ENCODE results near the gene C16orf92. TPM values are rescaled to one million over a fixed set of nuclear protein-coding genes. Genes with fewer than 3 reads are reported as not detected.

Gene C16orf92
- not detected in 2 replicates for total RNA-seq

DNA sequence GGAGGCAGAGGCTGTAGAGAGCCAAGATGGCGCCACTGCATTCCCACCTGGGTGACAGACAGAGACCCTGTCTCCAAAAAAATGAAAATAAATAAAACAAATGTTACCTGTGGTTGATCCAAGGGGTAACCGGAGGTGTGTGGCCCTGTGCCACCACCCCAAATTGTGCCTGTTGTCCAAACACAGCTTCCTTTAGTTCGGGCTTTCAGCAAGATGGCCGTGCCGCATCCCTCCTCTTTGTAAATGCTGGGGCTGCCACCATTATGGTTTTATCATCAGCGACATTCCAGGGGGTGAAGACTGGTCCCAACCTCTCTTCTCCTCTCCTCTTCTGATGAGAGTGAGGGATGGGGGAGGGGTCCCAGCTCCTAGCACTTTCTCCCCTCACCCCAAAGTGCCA, at the start of gene C16orf92:
Gene C16orf92 (plus strand): TSS at position 312 of the 400 bp plus-strand sequence. CDS start 143 bp downstream, outside the sequence.

GRCh38 chr16:29973384-29974246, 49.4 kb upstream of the C16orf92 start, which contains the start of gene TAOK2:
Gene TAOK2, plus strand, starts transcription at chr16:29973868. Its CDS starts 3,905 bp downstream, at chr16:29977773.

GRCh38 chr16:29995324-29995910, 27.6 kb upstream of the C16orf92 start, which contains the start of gene HIRIP3:
Gene HIRIP3, minus strand, starts transcription at chr16:29995617. Its CDS starts 12 bp downstream, at chr16:29995605.

GRCh38 chr16:29995911-29996765, 26.9 kb upstream of the C16orf92 start, which contains the start of gene INO80E:
Gene INO80E, plus strand, starts transcription at chr16:29996241. Its CDS starts 70 bp downstream, at chr16:29996311.

DNA sequence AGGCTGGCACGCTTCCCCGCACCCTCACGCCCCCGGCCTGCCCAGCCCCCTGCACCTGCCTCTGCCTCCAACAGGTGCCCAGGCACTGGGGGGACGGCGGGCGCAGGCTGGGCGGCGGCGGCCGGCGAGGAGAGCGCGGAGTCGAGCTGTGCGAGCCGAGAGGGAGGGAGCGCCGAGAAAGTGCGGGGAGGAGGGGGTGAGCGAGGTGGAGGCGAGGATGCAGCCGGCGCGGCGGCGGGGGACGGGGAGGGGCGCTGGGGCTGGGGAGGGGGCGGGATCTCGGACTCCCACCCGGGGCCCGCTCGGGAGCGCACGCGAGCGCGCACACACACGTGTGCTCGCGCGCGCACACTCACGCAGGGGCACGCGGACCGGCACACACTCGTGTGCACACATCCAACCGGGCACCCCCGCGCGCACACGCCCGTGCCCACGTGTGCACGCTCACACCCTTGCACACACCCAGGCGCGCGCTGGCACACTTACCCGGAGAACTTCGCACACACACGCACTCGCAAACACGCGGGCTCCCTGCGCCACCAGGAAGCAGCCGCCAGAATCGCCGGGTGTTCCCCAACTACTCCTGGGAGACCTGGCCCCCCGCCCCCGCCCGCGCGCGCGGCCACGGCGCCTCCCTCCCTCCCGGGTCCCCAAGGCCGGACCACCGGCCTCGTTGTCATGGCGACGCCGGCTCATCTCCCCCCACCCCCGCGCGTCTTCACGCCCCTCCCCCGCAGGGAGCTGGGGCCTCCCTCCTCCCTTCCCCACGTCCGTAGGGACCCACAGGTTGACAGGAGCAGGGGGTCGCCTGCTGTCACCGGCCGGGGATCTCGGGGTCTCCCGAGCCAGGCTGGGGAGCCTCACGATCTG, 11.9 kb upstream of the C16orf92 start, which contains the start of gene DOC2A:
Gene DOC2A (minus strand): TSS at position 184 of the 870 bp plus-strand sequence. CDS start 805 bp downstream, outside the sequence.

GRCh38 chr16:30030841-30031413, 7.9 kb downstream of the C16orf92 start, which contains the start of gene TLCD3B:
Gene TLCD3B, minus strand, starts transcription at chr16:30031271. Its CDS starts 744 bp downstream, at chr16:30030527.

DNA sequence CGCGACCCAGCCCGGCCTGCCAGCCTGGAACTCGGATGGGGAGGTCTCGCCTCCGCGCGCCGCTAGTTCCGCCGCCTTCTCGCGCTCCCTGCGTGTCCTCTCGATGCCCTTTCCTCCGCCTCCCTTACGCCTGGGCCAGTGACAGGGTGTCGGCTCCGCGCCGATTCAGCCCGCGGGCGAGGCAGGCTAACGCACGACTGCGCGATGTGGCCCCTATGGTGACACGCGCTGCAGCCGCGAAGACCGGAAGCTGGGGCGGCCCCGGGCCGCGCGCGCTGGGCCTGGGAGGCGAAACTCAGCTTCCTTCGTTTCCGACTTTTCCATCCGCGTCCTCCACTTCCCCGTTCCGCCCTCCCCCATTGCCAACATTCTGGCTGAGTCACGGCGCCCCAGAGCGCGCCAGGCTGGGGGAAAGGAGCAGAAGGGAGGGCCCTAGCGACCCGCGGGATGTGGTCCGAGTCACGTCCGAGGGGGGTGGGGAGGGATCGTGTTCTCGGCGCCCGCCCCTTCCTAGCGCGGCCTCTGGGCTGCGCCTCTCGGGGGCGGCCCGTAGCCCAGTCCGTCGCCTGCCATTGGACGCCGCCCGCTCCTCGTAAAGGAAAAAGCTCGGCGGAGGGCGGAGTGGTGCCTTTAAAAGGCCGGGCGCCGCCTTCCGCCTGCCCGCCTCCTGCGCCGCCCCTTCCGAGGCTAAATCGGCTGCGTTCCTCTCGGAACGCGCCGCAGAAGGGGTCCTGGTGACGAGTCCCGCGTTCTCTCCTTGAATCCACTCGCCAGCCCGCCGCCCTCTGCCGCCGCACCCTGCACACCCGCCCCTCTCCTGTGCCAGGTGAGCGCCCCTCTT, 42.3 kb downstream of the C16orf92 start, which contains the start of gene ALDOA:
Gene ALDOA (plus strand): TSS at position 659 of the 841 bp plus-strand sequence. CDS start 1,138 bp downstream, outside the sequence.

Other genes starting within 250 kb of the C16orf92 start
- under 0.01 TPM in 1 of 2 replicates, not detected in the other for gene ZG16, start 244.9 kb upstream of the C16orf92 start, total RNA-seq
- gene KIF22, start 232.4 kb upstream of the C16orf92 start, total RNA-seq: 64.7 and 67.6 TPM in 2 replicates
- gene MAZ, start 216.7 kb upstream of the C16orf92 start, total RNA-seq: 111 and 160 TPM in 2 replicates
- gene PRRT2, start 211.0 kb upstream of the C16orf92 start, total RNA-seq: 0.65 and 1.1 TPM in 2 replicates
- 27.0 and 36.9 TPM in 2 replicates for gene PAGR1, start 207.0 kb upstream of the C16orf92 start, total RNA-seq
- gene MVP, start 202.7 kb upstream of the C16orf92 start, total RNA-seq: 167 and 215 TPM in 2 replicates
- 55.2 and 70.4 TPM in 2 replicates for gene CDIPT, start 160.0 kb upstream of the C16orf92 start, total RNA-seq
- gene SEZ6L2, start 123.6 kb upstream of the C16orf92 start, total RNA-seq: 1.2 and 3.9 TPM in 2 replicates
- 1.2 and 3.6 TPM in 2 replicates for gene ASPHD1, start 122.7 kb upstream of the C16orf92 start, total RNA-seq
- gene KCTD13, start 97.0 kb upstream of the C16orf92 start, total RNA-seq: 5.8 and 8.8 TPM in 2 replicates
- 73.1 TPM in 2 replicates for gene TMEM219, start 61.1 kb upstream of the C16orf92 start, total RNA-seq
- gene TAOK2, start 49.3 kb upstream of the C16orf92 start, total RNA-seq: 86.4 and 95.9 TPM in 2 replicates
- 5.5 and 8.4 TPM in 2 replicates for gene HIRIP3, start 27.6 kb upstream of the C16orf92 start, total RNA-seq
- 20.8 and 65.8 TPM in 2 replicates for gene INO80E, start 27.0 kb upstream of the C16orf92 start, total RNA-seq
- 0.76 TPM in 1 of 2 replicates, not detected in the other for gene DOC2A, start 12.2 kb upstream of the C16orf92 start, total RNA-seq
- 0.32 TPM in 1 of 2 replicates, not detected in the other for gene TLCD3B, start 8.1 kb downstream of the C16orf92 start, total RNA-seq
- 265 and 367 TPM in 2 replicates for gene ALDOA, start 42.6 kb downstream of the C16orf92 start, total RNA-seq
- gene PPP4C, start 52.8 kb downstream of the C16orf92 start, total RNA-seq: 256 and 366 TPM in 2 replicates
- under 0.01 and 0.15 TPM in 2 replicates for gene TBX6, start 68.7 kb downstream of the C16orf92 start, total RNA-seq
- gene YPEL3, start 73.0 kb downstream of the C16orf92 start, total RNA-seq: 12.0 and 20.1 TPM in 2 replicates
- gene GDPD3, start 90.3 kb downstream of the C16orf92 start, total RNA-seq: 0.32 and 0.61 TPM in 2 replicates
- 20.5 and 31.8 TPM in 2 replicates for gene MAPK3, start 100.0 kb downstream of the C16orf92 start, total RNA-seq
- gene CORO1A, start 160.4 kb downstream of the C16orf92 start, total RNA-seq: 1.2 and 4.2 TPM in 2 replicates
- 161 and 183 TPM in 2 replicates for gene BOLA2B, start 170.5 kb downstream of the C16orf92 start, total RNA-seq
- 38.9 and 52.3 TPM in 2 replicates for gene SLX1A, start 170.7 kb downstream of the C16orf92 start, total RNA-seq
- gene SULT1A3, start 176.1 kb downstream of the C16orf92 start, total RNA-seq: 4.0 and 4.2 TPM in 2 replicates
- gene NPIPB13, start 225.3 kb downstream of the C16orf92 start, total RNA-seq: 0.65 TPM in 1 of 2 replicates, not detected in the other

Data from epithelial cell of umbilical artery (primary cell).